ENCODE measurements around the gene CENPX. TPM values are rescaled to one million over a fixed set of nuclear protein-coding genes. Genes with fewer than 3 reads are reported as not detected.

The CENPX gene
- total and polyA plus RNA-seq, 2 of the 13 experiments (the other 11 are each of a cell fraction or from before 2014, with no cell fraction given): 92.7 to 170 TPM

- Histone ChIP-seq H4K20me1 (ENCODE audit: insufficient read depth, low read length) (peaks cover 20% of the 10 kb centered on the region), H3K9me3 (ENCODE audit: low read length) (no peaks in the 10 kb centered on the region), H3K27ac (ENCODE audit: extremely low read length, insufficient read depth, low read length) (no peak overlapping the region), H2AFZ (ENCODE audit: low read length) (no peak overlapping the region), H3K27me3 (ENCODE audit: control insufficient read depth in 1 of 2, insufficient read depth in 2 of 2, low read length in 2 of 2) (no peaks in the 10 kb centered on the region), H3K79me2 (ENCODE audit: insufficient read depth, low read length) (peaks cover 13% of the 10 kb centered on the region), H3K4me3 (replicated peaks in 1 of 3; ENCODE audit: insufficient read depth in 1 of 3, low read depth in 2 of 3, low read length in 3 of 3) (no peak overlapping the region), H3K9ac (ENCODE audit: insufficient read depth, low read depth, low read length) (no peak overlapping the region), H3K36me3 (replicated peaks in 1 of 2; ENCODE audit: control insufficient read depth in 1 of 2, insufficient read depth in 2 of 2, low read length in 2 of 2) (peaks cover 16 to 21% of the 10 kb centered on the region in 2 experiments), H3K4me2 (ENCODE audit: low read depth, low read length) (no peak overlapping the region), H3K4me1 (ENCODE audit: insufficient read depth, low read length) (peaks cover 29% of the 10 kb centered on the region)
- intact Hi-C loops (cut with micrococcal nuclease; ENCODE audit: unreplicated experiment): no loop called here
- ChIA-PET POLR2A (interaction anchor here (1.5 to 6.2 kb wide), 2 partner anchors 11 to 23 kb away, joined by 3 to 112 read pairs; partner anchors contain the start of genes CENPX and LRRC45), CTCF (ENCODE audit: low intra/inter-chr PET ratio, low total read pairs) (no interaction called here)
- DNase-seq (ENCODE audit: low spot score): no peak
- BruUV-seq (replicated peaks): no TSS peak
- FAIRE-seq: no peak
- in situ Hi-C loops (cut with HindIII; ENCODE audit: extremely low pct_ligation_motif_present, low pct_unique_long_range_greater_than_20kb): no loop called here
- 97% methylated on average over 30 of the region's 38 CpGs for WGBS (ENCODE audit: low lambda C conversion rate)
- ATAC-seq: no peak
- TF ChIP-seq ZFP36 (IDR thresholded peaks at IDR 0.05; ENCODE audit: borderline replicate concordance, low read depth, low read length, partially characterized antibody) (no peak), ZBTB8A (CRISPR knock-in tag; IDR thresholded peaks at IDR 0.05; ENCODE audit: borderline replicate concordance, low read depth) (no peak), ATF7-NPFF (CRISPR knock-in tag; IDR thresholded peaks at IDR 0.05; ENCODE audit: low read depth) (0 out of 2 replicates have a peak, but pooled peaks have one; percentile 37), LCORL (IDR thresholded peaks at IDR 0.05) (no peak), LCORL (CRISPR knock-in tag; IDR thresholded peaks at IDR 0.05) (no peak), KAT2B (IDR thresholded peaks at IDR 0.05; ENCODE audit: borderline replicate concordance, low read depth, low read length) (no peak), PRDM15 (CRISPR knock-in tag; IDR thresholded peaks at IDR 0.05) (no peak), RBM22 (optimal IDR thresholded peaks at IDR 0.05; ENCODE audit: low read length) (peak; percentile 66), POGZ (CRISPR knock-in tag; IDR thresholded peaks at IDR 0.05) (no peak), ZBTB33 (CRISPR knock-in tag; IDR thresholded peaks at IDR 0.05) (peak; percentile 34; the same call in 1 of the 2 replicates), ZNF670 (CRISPR knock-in tag; IDR thresholded peaks at IDR 0.05; ENCODE audit: borderline replicate concordance) (no peak), FOXK1 (CRISPR knock-in tag; IDR thresholded peaks at IDR 0.05; ENCODE audit: borderline replicate concordance, low read depth) (no peak), PBX2 (CRISPR knock-in tag; IDR thresholded peaks at IDR 0.05) (no peak), AGO2 (optimal IDR thresholded peaks at IDR 0.05; ENCODE audit: low read depth, low read length) (peak; percentile 94), ZBTB21 (CRISPR knock-in tag; IDR thresholded peaks at IDR 0.05) (no peak), SAP130 (CRISPR knock-in tag; IDR thresholded peaks at IDR 0.05; ENCODE audit: low read depth) (no peak), ZNF891 (CRISPR knock-in tag; IDR thresholded peaks at IDR 0.05) (no peak), PHF20 (CRISPR knock-in tag; IDR thresholded peaks at IDR 0.05) (no peak), ZNF460 (CRISPR knock-in tag; IDR thresholded peaks at IDR 0.05; ENCODE audit: borderline replicate concordance) (no peak)
Observed at GRCh38 chr17:82033359-82034085, 10.8 kb upstream of the CENPX start.

Measured in HepG2 (cell line).